ENCODE data around the gene SPAG16. TPM values are rescaled to one million over a fixed set of nuclear protein-coding genes. Genes with fewer than 3 reads are reported as not detected.

SPAG16 gene
- total RNA-seq, 1 experiment from 2014 or later = 42.8 TPM

GRCh38 chr2:214244847-214245246, 960.6 kb downstream of the SPAG16 start:
- DNase-seq (ENCODE audit: low spot score) = no peak
- in situ Hi-C loops (cut with HindIII; ENCODE audit: low sequenced_read_pairs) = no loop called here

- in situ Hi-C loops (cut with HindIII; ENCODE audit: low sequenced_read_pairs) = no loop called here
- no peak for DNase-seq (ENCODE audit: low spot score)
Observed at GRCh38 chr2:214246417-214246816, 962.2 kb downstream of the SPAG16 start.

GRCh38 chr2:214247531-214247930, 963.3 kb downstream of the SPAG16 start:
- in situ Hi-C loops (cut with HindIII; ENCODE audit: low sequenced_read_pairs) = no loop called here
- DNase-seq (ENCODE audit: low spot score) = no peak

- DNase-seq (ENCODE audit: low spot score) = no peak
- in situ Hi-C loops (cut with HindIII; ENCODE audit: low sequenced_read_pairs) = no loop called here
Observed at GRCh38 chr2:214255046-214255445, 970.8 kb downstream of the SPAG16 start.

GRCh38 chr2:214261683-214262082, 977.4 kb downstream of the SPAG16 start:
- in situ Hi-C loops (cut with HindIII; ENCODE audit: low sequenced_read_pairs) = no loop called here
- no peak for DNase-seq (ENCODE audit: low spot score)

GRCh38 chr2:214264171-214264570, 979.9 kb downstream of the SPAG16 start:
- no peak for DNase-seq (ENCODE audit: low spot score)
- in situ Hi-C loops (cut with HindIII; ENCODE audit: low sequenced_read_pairs) = no loop called here

GRCh38 chr2:214265991-214266489, 981.8 kb downstream of the SPAG16 start:
- in situ Hi-C loops (cut with HindIII; ENCODE audit: low sequenced_read_pairs) = no loop called here
- no peak for DNase-seq (ENCODE audit: low spot score)

GRCh38 chr2:214277880-214278279, 993.6 kb downstream of the SPAG16 start:
- DNase-seq (ENCODE audit: low spot score) = no peak
- in situ Hi-C loops (cut with HindIII; ENCODE audit: low sequenced_read_pairs) = no loop called here

GRCh38 chr2:214286011-214286410, 1001.7 kb downstream of the SPAG16 start:
- in situ Hi-C loops (cut with HindIII; ENCODE audit: low sequenced_read_pairs) = no loop called here
- no peak for DNase-seq (ENCODE audit: low spot score)

GRCh38 chr2:214293593-214293992, 1009.3 kb downstream of the SPAG16 start:
- in situ Hi-C loops (cut with HindIII; ENCODE audit: low sequenced_read_pairs) = no loop called here
- no peak for DNase-seq (ENCODE audit: low spot score)

- in situ Hi-C loops (cut with HindIII; ENCODE audit: low sequenced_read_pairs) = no loop called here
Observed at GRCh38 chr2:214294426-214294825, 1010.2 kb downstream of the SPAG16 start.

GRCh38 chr2:214297423-214297822, 1013.2 kb downstream of the SPAG16 start:
- in situ Hi-C loops (cut with HindIII; ENCODE audit: low sequenced_read_pairs) = no loop called here
- no peak for DNase-seq (ENCODE audit: low spot score)

More at GRCh38 chr2:214294426-214294825, 1010.2 kb downstream of the SPAG16 start:
- no peak for DNase-seq (ENCODE audit: low spot score)

GRCh38 chr2:214310319-214310718, 1026.1 kb downstream of the SPAG16 start:
- in situ Hi-C loops (cut with HindIII; ENCODE audit: low sequenced_read_pairs) = no loop called here
- DNase-seq (ENCODE audit: low spot score) = no peak

- DNase-seq (ENCODE audit: low spot score) = no peak
- in situ Hi-C loops (cut with HindIII; ENCODE audit: low sequenced_read_pairs) = no loop called here
Observed at GRCh38 chr2:214311031-214311533, 1026.8 kb downstream of the SPAG16 start.

GRCh38 chr2:214311931-214312749, 1027.9 kb downstream of the SPAG16 start:
- DNase-seq (ENCODE audit: low spot score) = no peak
- in situ Hi-C loops (cut with HindIII; ENCODE audit: low sequenced_read_pairs) = no loop called here

- in situ Hi-C loops (cut with HindIII; ENCODE audit: low sequenced_read_pairs) = no loop called here
- DNase-seq (ENCODE audit: low spot score) = no peak
Observed at GRCh38 chr2:214315324-214315723, 1031.1 kb downstream of the SPAG16 start.

GRCh38 chr2:214320211-214320610, 1035.9 kb downstream of the SPAG16 start:
- in situ Hi-C loops (cut with HindIII; ENCODE audit: low sequenced_read_pairs) = no loop called here
- no peak for DNase-seq (ENCODE audit: low spot score)

- in situ Hi-C loops (cut with HindIII; ENCODE audit: low sequenced_read_pairs) = no loop called here
- DNase-seq (ENCODE audit: low spot score) = no peak
Observed at GRCh38 chr2:214322662-214323061, 1038.4 kb downstream of the SPAG16 start.

- DNase-seq (ENCODE audit: low spot score) = no peak
- in situ Hi-C loops (cut with HindIII; ENCODE audit: low sequenced_read_pairs) = no loop called here
Observed at GRCh38 chr2:214325404-214325803, 1041.1 kb downstream of the SPAG16 start.

- in situ Hi-C loops (cut with HindIII; ENCODE audit: low sequenced_read_pairs) = no loop called here
- DNase-seq (ENCODE audit: low spot score) = peak; percentile 7
Observed at GRCh38 chr2:214328941-214329340, 1044.7 kb downstream of the SPAG16 start.

- DNase-seq (ENCODE audit: low spot score) = no peak
- in situ Hi-C loops (cut with HindIII; ENCODE audit: low sequenced_read_pairs) = no loop called here
Observed at GRCh38 chr2:214341646-214342045, 1057.4 kb downstream of the SPAG16 start.

Measured in G401 (cell line).